Calu3 (cell line): Measurements from ENCODE around the gene UTP4. TPM values are rescaled to one million over a fixed set of nuclear protein-coding genes. Genes with fewer than 3 reads are reported as not detected.

Experiments
- Bru-seq: library from RNA; stranded (reverse); fragments of 400-500 nt; gene quantifications from one replicate; lab custom pipeline; 2021; lab: Mats Ljungman, UMichigan
- BruChase-seq, 2 experiments: library from RNA; stranded (reverse); fragments of 400-500 nt; gene quantifications; one replicate each; lab custom pipeline; 2021; lab: Mats Ljungman, UMichigan
- BruUV-seq: library from RNA; stranded (reverse); fragments of 400-500 nt; replicated peaks from 2 replicates; lab custom pipeline; 2021; lab: Mats Ljungman, UMichigan
- CTCF ChIA-PET: fragments of 300-600 bp; sonication (Branson Sonifier 250); formaldehyde crosslinking; loops from one replicate; lab custom pipeline; 2022; ENCODE audit warnings: antibody characterized with exemption; lab: Charles Lee
- DNase-seq: peaks from one replicate; pipeline ENCODE4 v3.0.0; 2022
- H3K27ac Mint-ChIP-seq: one replicate; pipeline ENCODE4 v1.8.0; 2022; ENCODE audit warnings: mixed read lengths; ENCODE audit not compliant: unreplicated experiment
- H3K27me3 Mint-ChIP-seq: one replicate; pipeline ENCODE4 v1.8.0; 2022; ENCODE audit warnings: mixed read lengths; ENCODE audit not compliant: unreplicated experiment
- H3K36me3 Mint-ChIP-seq: one replicate; pipeline ENCODE4 v1.8.0; 2022; ENCODE audit warnings: mild to moderate bottlenecking, moderate library complexity, mixed read lengths; ENCODE audit not compliant: insufficient read depth, unreplicated experiment
- H3K4me1 Mint-ChIP-seq: one replicate; pipeline ENCODE4 v1.8.0; 2022; ENCODE audit warnings: mild to moderate bottlenecking, low read depth, mixed read lengths; ENCODE audit not compliant: unreplicated experiment
- H3K4me3 Mint-ChIP-seq: one replicate; pipeline ENCODE4 v1.8.0; 2022; ENCODE audit warnings: mild to moderate bottlenecking, low read depth, moderate library complexity, mixed read lengths; ENCODE audit not compliant: unreplicated experiment
- H3K9me3 Mint-ChIP-seq: one replicate; pipeline ENCODE4 v1.8.0; 2022; ENCODE audit warnings: low read depth, mixed read lengths; ENCODE audit not compliant: unreplicated experiment
- CTCF ChIP-seq: fragments of 200-600 bp; IDR thresholded peaks from one replicate; pipeline ENCODE4 v1.8.0; 2022; ENCODE audit warnings: antibody characterized with exemption; ENCODE audit not compliant: unreplicated experiment
- intact Hi-C: fragments of 100-400 bp; cut with micrococcal nuclease; formaldehyde crosslinking; loops from one replicate; pipeline ENCODE4 v1.10.0; 2022; ENCODE audit not compliant: unreplicated experiment
- long read RNA-seq: library from polyadenylated mRNA; stranded (forward); transcript quantifications from one replicate; pipeline ENCODE4 v2.0.0, GENCODE V29; 2022
- total RNA-seq: library from RNA; stranded (reverse); gene quantifications from 2 replicates; pipeline ENCODE4 v1.2.3, GENCODE V29; 2022

UTP4 gene
- total RNA-seq (113 and 116 TPM in 2 replicates), Bru-seq, nascent RNA (percentile 90 among the genes with signal in this experiment), BruChase-seq, experiment 1, labeled RNA remaining after a 6-hour chase (percentile 90 among the genes with signal in this experiment), BruChase-seq, experiment 2, labeled RNA remaining after a 2-hour chase (percentile 86 among the genes with signal in this experiment)
- long read RNA-seq, transcript UTP4-201 (17 exons, 2,322 nt) = major isoform, 207 of 268 reads
- long read RNA-seq, transcript UTP4-203 (17 exons, 2,186 nt) = minor isoform, 9 of 268 reads
- long read RNA-seq, partial matches to known transcripts = 18 of 268 reads
- long read RNA-seq, other reads (novel, unspliced or antisense) = 34 of 268 reads

GRCh38 chr16:69132424-69133252 lies at the start of gene UTP4, which contains the start of gene CHTF8:
UTP4 (plus strand) TSS chr16:69132649; CDS start chr16:69133460, 811 bp downstream.
CHTF8 (minus strand) TSS chr16:69132588; CDS start chr16:69121458, 11,130 bp downstream.
- no peaks in the 10 kb centered on the region for H3K27me3 Mint-ChIP-seq
- BruUV-seq = no TSS peak
- no peak for TF ChIP-seq CTCF
- no peaks in the 10 kb centered on the region for H3K9me3 Mint-ChIP-seq
- peaks cover 33% of the 10 kb centered on the region for H3K4me1 Mint-ChIP-seq
- intact Hi-C loops = no loop called here
- CTCF ChIA-PET = interaction anchor here (0.6 to 1.0 kb wide), 3 partner anchors 18 to 43 kb away, joined by 3 read pairs; no protein-coding TSS in a partner anchor
- H3K36me3 Mint-ChIP-seq = peaks cover 72% of the 10 kb centered on the region
- peak within 1 kb of the TSS; percentile 93 for H3K4me3 Mint-ChIP-seq
- peak; percentile 91 for DNase-seq
- peak within 1 kb of the TSS; percentile 93 for H3K27ac Mint-ChIP-seq

- TF ChIP-seq CTCF = no peak
- no peaks in the 10 kb centered on the region for H3K27me3 Mint-ChIP-seq
- no peak overlapping the region for H3K27ac Mint-ChIP-seq
- H3K4me1 Mint-ChIP-seq = peaks cover 19% of the 10 kb centered on the region
- no peak for DNase-seq
- H3K36me3 Mint-ChIP-seq = no peaks in the 10 kb centered on the region
- no peaks in the 10 kb centered on the region for H3K9me3 Mint-ChIP-seq
- intact Hi-C loops = no loop called here
- no peak overlapping the region for H3K4me3 Mint-ChIP-seq
- CTCF ChIA-PET = no interaction called here
- BruUV-seq = no TSS peak
Observed at GRCh38 chr16:69083306-69083941, 49.0 kb upstream of the UTP4 start.

GRCh38 chr16:69084289-69084688 lies 48.2 kb upstream of the UTP4 start:
- no peaks in the 10 kb centered on the region for H3K36me3 Mint-ChIP-seq
- no peaks in the 10 kb centered on the region for H3K9me3 Mint-ChIP-seq
- CTCF ChIA-PET = interaction anchor here (0.6 to 1.2 kb wide), 2 partner anchors 12 to 68 kb away, joined by 3 read pairs; no protein-coding TSS in a partner anchor
- no peaks in the 10 kb centered on the region for H3K27me3 Mint-ChIP-seq
- no peak for DNase-seq
- no peak overlapping the region for H3K27ac Mint-ChIP-seq
- BruUV-seq = no TSS peak
- no peak for TF ChIP-seq CTCF
- H3K4me3 Mint-ChIP-seq = no peak overlapping the region
- intact Hi-C loops = no loop called here
- H3K4me1 Mint-ChIP-seq = peaks cover 23% of the 10 kb centered on the region

GRCh38 chr16:69085032-69085695 lies 47.3 kb upstream of the UTP4 start:
- peaks cover 28% of the 10 kb centered on the region for H3K4me1 Mint-ChIP-seq
- H3K36me3 Mint-ChIP-seq = no peaks in the 10 kb centered on the region
- no TSS peak for BruUV-seq
- CTCF ChIA-PET = interaction anchor here (0.6 to 1.2 kb wide), 2 partner anchors 13 to 69 kb away, joined by 3 read pairs; no protein-coding TSS in a partner anchor
- intact Hi-C loops = no loop called here
- no peak overlapping the region for H3K4me3 Mint-ChIP-seq
- H3K27ac Mint-ChIP-seq = no peak overlapping the region
- no peaks in the 10 kb centered on the region for H3K9me3 Mint-ChIP-seq
- DNase-seq = no peak
- no peak for TF ChIP-seq CTCF
- no peaks in the 10 kb centered on the region for H3K27me3 Mint-ChIP-seq
